SK-N-SH (cell line): ENCODE measurements around the gene HAND1. TPM values are rescaled to one million over a fixed set of nuclear protein-coding genes. Genes with fewer than 3 reads are reported as not detected.

ENCODE experiments used
- CTCF ChIA-PET: fragments of 300-600, 350-600 bp; formaldehyde crosslinking; extraction: SDS; loops from one replicate; lab custom pipeline; 2021; lab: Yijun Ruan, JAX
- POLR2A ChIA-PET: fragments of 350-600 bp; sonication (Branson Sonifier 250); formaldehyde crosslinking; extraction: SDS; loops from one replicate; lab custom pipeline; 2020; ENCODE audit warnings: antibody characterized with exemption, inconsistent platforms; lab: Yijun Ruan, JAX
- DNase-seq: peaks from one replicate; pipeline ENCODE4 v3.0.0; 2012
- H2AFZ ChIP-seq: fragments of 200-600 bp; sonication (generic); 2 replicates; pipeline ENCODE4 v1.8.1; 2016; ENCODE audit warnings: antibody characterized with exemption, mild to moderate bottlenecking, low read depth
- H3F3A ChIP-seq: fragments of 200-600 bp; sonication (generic); replicated peaks from 2 replicates; pipeline ENCODE3; 2016; ENCODE audit warnings: antibody characterized with exemption, mild to moderate bottlenecking; ENCODE audit not compliant: insufficient read depth
- H3K27ac ChIP-seq, 2 experiments: fragments of 200-500 bp in 1 of 2; fragments of 200-600 bp in 1 of 2; sonication (Bioruptor generic) in 1 of 2; sonication (generic), shearing (Covaris generic) in 1 of 2; 2 replicates each; pipeline versions ENCODE4 v1.5.1 to v1.6.1; 2014 to 2016; ENCODE audit warnings: low read depth in 2 of 2, inconsistent platforms in 1 of 2, low read length in 1 of 2, mild to moderate bottlenecking in 1 of 2, mixed read lengths in 1 of 2
- H3K27me3 ChIP-seq: fragments of 200-600 bp; sonication (generic), shearing (Covaris generic); 2 replicates; pipeline ENCODE4 v1.6.1; 2016; ENCODE audit warnings: mixed run types; ENCODE audit not compliant: insufficient read depth
- H3K36me3 ChIP-seq, 2 experiments: fragments of 200-500 bp in 1 of 2; fragments of 200-600 bp in 1 of 2; sonication (Bioruptor generic) in 1 of 2; sonication (generic) in 1 of 2; replicated peaks in 1 of 2; 2 replicates each; pipeline versions ENCODE3 to v1.5.1; 2014 to 2016; ENCODE audit warnings: low read length in 1 of 2, mild to moderate bottlenecking in 1 of 2; ENCODE audit not compliant: insufficient read depth in 2 of 2, control insufficient read depth in 1 of 2
- H3K4me1 ChIP-seq, 2 experiments: fragments of 200-500 bp in 1 of 2; fragments of 200-600 bp in 1 of 2; sonication (Bioruptor generic) in 1 of 2; sonication (generic), shearing (Covaris generic) in 1 of 2; 2 replicates each; pipeline versions ENCODE4 v1.5.1 to v1.6.1; 2014 to 2016; ENCODE audit warnings: low read depth in 1 of 2, low read length in 1 of 2, mixed run types in 1 of 2; ENCODE audit not compliant: insufficient read depth in 2 of 2, control insufficient read depth in 1 of 2
- H3K4me2 ChIP-seq: fragments of 200-600 bp; sonication (generic), shearing (Covaris generic); 2 replicates; pipeline ENCODE4 v1.6.1; 2017; ENCODE audit warnings: mixed run types
- H3K4me3 ChIP-seq, 2 experiments: fragments of 200-500 bp in 1 of 2; fragments of 200-600 bp in 1 of 2; sonication (Bioruptor generic) in 1 of 2; sonication (generic), shearing (Covaris generic) in 1 of 2; 2 replicates each; pipeline versions ENCODE4 v1.5.1 to v1.8.1; 2014 to 2016; ENCODE audit warnings: low read depth in 2 of 2, inconsistent platforms in 1 of 2, low read length in 1 of 2, mild to moderate bottlenecking in 1 of 2, mixed read lengths in 1 of 2, moderate library complexity in 1 of 2
- H3K79me2 ChIP-seq: fragments of 200-600 bp; sonication (generic); 2 replicates; pipeline ENCODE4 v1.8.1; 2017; ENCODE audit warnings: mild to moderate bottlenecking; ENCODE audit not compliant: insufficient read depth
- H3K9ac ChIP-seq: fragments of 200-600 bp; sonication (generic); 2 replicates; pipeline ENCODE4 v1.6.1; 2017; ENCODE audit warnings: mixed run types
- H3K9me2 ChIP-seq: fragments of 200-600 bp; sonication (generic); 2 replicates; pipeline ENCODE4 v1.6.1; 2017; ENCODE audit warnings: mixed run types
- H3K9me3 ChIP-seq: fragments of 200-600 bp; sonication (generic); 2 replicates; pipeline ENCODE4 v1.6.1; 2017; ENCODE audit warnings: mixed run types, mild to moderate bottlenecking, moderate library complexity
- H4K20me1 ChIP-seq: fragments of 200-600 bp; sonication (generic); 2 replicates; pipeline ENCODE4 v1.6.1; 2017; ENCODE audit warnings: mild to moderate bottlenecking, mixed run types; ENCODE audit not compliant: insufficient read depth
- CTCF ChIP-seq: fragments of 200-600 bp; sonication (generic); IDR thresholded peaks from 2 replicates; pipeline ENCODE4 v1.6.1; 2017; ENCODE audit warnings: antibody characterized with exemption, mild to moderate bottlenecking, moderate library complexity
- ELF1 ChIP-seq: IDR thresholded peaks from 2 replicates; pipeline ENCODE4 v1.4.0; 2012
- EP300 ChIP-seq, 2 experiments: IDR thresholded peaks; 2 replicates each; pipeline versions ENCODE4 v1.4.0 to v1.6.1; 2012; ENCODE audit warnings: borderline replicate concordance in 1 of 2, low read depth in 1 of 2, low read length in 1 of 2
- FOSL2 ChIP-seq: IDR thresholded peaks from 2 replicates; pipeline ENCODE4 v1.4.0; 2012; ENCODE audit warnings: low read depth, mild to moderate bottlenecking, moderate library complexity, borderline replicate concordance
- FOXJ3 ChIP-seq: sonication (generic); formaldehyde crosslinking; IDR thresholded peaks from 2 replicates; pipeline ENCODE4 v1.5.1; 2020; ENCODE audit warnings: mild to moderate bottlenecking, missing genetic modification reagents
- GABPA ChIP-seq: IDR thresholded peaks from 2 replicates; pipeline ENCODE4 v1.4.0; 2012; ENCODE audit warnings: low read depth, mild to moderate bottlenecking
- MEF2A ChIP-seq: IDR thresholded peaks from 2 replicates; pipeline ENCODE4 v1.4.0; 2012; ENCODE audit warnings: low read depth, borderline replicate concordance
- MXI1 ChIP-seq: IDR thresholded peaks from 2 replicates; pipeline ENCODE4 v1.6.1; 2012; ENCODE audit warnings: mild to moderate bottlenecking, low read depth, low read length, improper control_type of control experiment
- NFIC ChIP-seq: IDR thresholded peaks from 2 replicates; pipeline ENCODE4 v1.4.0; 2012; ENCODE audit warnings: borderline replicate concordance
- RAD21 ChIP-seq: IDR thresholded peaks from 2 replicates; pipeline ENCODE4 v1.6.1; 2012; ENCODE audit warnings: mild to moderate bottlenecking, low read length
- RCOR1 ChIP-seq: fragments of 150-350 bp; IDR thresholded peaks from 2 replicates; pipeline ENCODE4 v1.6.1; 2017; ENCODE audit warnings: antibody characterized with exemption, low read length
- RFX5 ChIP-seq: IDR thresholded peaks from 2 replicates; pipeline ENCODE4 v1.6.1; 2012; ENCODE audit warnings: mild to moderate bottlenecking, improper control_type of control experiment, low read length
- RXRA ChIP-seq: IDR thresholded peaks from 2 replicates; pipeline ENCODE4 v1.4.0; 2012; ENCODE audit warnings: low read depth, mild to moderate bottlenecking, borderline replicate concordance
- TAF1 ChIP-seq: IDR thresholded peaks from 2 replicates; pipeline ENCODE4 v1.6.1; 2012; ENCODE audit warnings: low read depth, mild to moderate bottlenecking, low read length, moderate library complexity, borderline replicate concordance
- TEAD4 ChIP-seq: IDR thresholded peaks from 2 replicates; pipeline ENCODE4 v1.4.0; 2012; ENCODE audit warnings: mild to moderate bottlenecking, borderline replicate concordance; ENCODE audit not compliant: insufficient read depth
- USF1 ChIP-seq: IDR thresholded peaks from 2 replicates; pipeline ENCODE4 v1.4.0; 2012; ENCODE audit warnings: low read depth, borderline replicate concordance
- YY1 ChIP-seq: IDR thresholded peaks from 2 replicates; pipeline ENCODE4 v1.4.0; 2012; ENCODE audit warnings: low read depth, mild to moderate bottlenecking
- WGBS: methylation state at CpG from one replicate; pipeline ENCODE4 v1.1.6; 2017; ENCODE audit warnings: low lambda C conversion rate; 5-methylcytosine and 5-hydroxymethylcytosine counted together
- polyA plus RNA-seq, 3 experiments: library from polyadenylated mRNA; depleted of rRNA; stranded (reverse); fragments of >200 nt; gene quantifications; 2 replicates each; pipeline ENCODE4 v1.2.3, GENCODE V29; 2012
- TF ChIP-seq, protein P1 (sequence below): fragments of 150-350 bp; IDR thresholded peaks from 2 replicates; pipeline ENCODE4 v1.6.1; 2016; ENCODE audit warnings: mild to moderate bottlenecking, low read depth, low read length

HAND1 gene
- polyA plus RNA-seq, 1 of the 3 experiments (the other 2 are of a cell fraction) = 1.1 TPM

DNA sequence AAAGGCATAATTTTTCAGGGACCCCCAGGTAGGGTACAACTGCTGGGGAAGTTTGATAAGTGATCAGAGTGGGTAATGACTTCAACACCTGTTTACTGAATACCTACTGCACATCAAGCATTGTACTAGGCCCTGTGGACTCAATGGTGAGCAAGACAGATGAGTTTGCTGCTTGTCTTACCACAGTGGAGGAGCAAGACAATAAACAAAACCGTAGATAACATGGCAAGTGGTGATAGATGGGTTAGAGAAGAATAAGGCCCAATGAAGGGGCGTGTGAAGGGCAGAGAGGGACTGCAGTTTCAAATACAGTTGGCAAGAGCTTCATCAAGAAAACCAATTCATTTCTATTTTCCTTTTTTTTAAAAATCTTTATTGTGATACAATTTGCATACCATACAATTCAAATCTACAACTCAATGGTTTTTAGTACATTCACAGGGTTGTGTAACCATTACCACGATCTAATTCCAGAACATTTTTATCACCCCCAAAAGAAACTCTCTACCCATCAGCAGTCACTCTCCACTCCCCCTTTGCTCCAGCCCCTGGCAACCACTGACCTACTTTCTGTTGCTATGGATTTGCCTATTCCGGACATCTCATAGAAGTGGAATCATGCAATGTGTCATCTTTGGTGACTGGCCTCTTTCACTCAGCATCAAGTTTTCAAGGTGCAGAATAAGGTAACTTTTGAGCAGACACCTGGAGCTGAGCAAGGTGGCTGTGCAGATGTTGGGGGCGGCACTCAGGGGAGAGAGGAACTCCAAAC is 31.9 kb upstream of the HAND1 start:
- peaks cover 0 to 31% of the 10 kb centered on the region in 2 experiments; a peak in 2 of 4 replicates for H3K4me1 ChIP-seq
- no peaks in the 10 kb centered on the region for H4K20me1 ChIP-seq
- H3K9ac ChIP-seq = no peak overlapping the region
- H3K36me3 ChIP-seq = no peaks in the 10 kb centered on the region
- POLR2A ChIA-PET = interaction anchor here (1.4 kb wide), 1 partner anchor 32 kb away, joined by 9 read pairs; the partner anchor contains the start of gene HAND1
- H3K4me2 ChIP-seq = no peak overlapping the region
- DNase-seq = no peak
- WGBS = 29% methylated on average over 5 of the region's 5 CpGs
- no peak overlapping the region for H2AFZ ChIP-seq
- TF ChIP-seq RFX5 (peak; percentile 54; the same call in 1 of the 2 replicates), MXI1 (no peak)
- CTCF ChIA-PET = interaction anchor here (1.1 to 13.0 kb wide), 4 partner anchors 11 to 100 kb away, joined by 3 to 112 read pairs (median 4); no protein-coding TSS in a partner anchor
- no peaks in the 10 kb centered on the region for H3F3A ChIP-seq
- no peaks in the 10 kb centered on the region for H3K9me2 ChIP-seq
- no peak overlapping the region for H3K4me3 ChIP-seq
- H3K27ac ChIP-seq = peak overlapping the region in 1 of 2 experiments; percentile 23; a peak in 1 of 4 replicates
- no peaks in the 10 kb centered on the region for H3K9me3 ChIP-seq
- H3K79me2 ChIP-seq = no peaks in the 10 kb centered on the region
- no peaks in the 10 kb centered on the region; the same call in 1 of the 2 replicates for H3K27me3 ChIP-seq

GRCh38 chr5:154508114-154508513 is 30.1 kb upstream of the HAND1 start:
- H3K9me3 ChIP-seq = no peaks in the 10 kb centered on the region
- CTCF ChIA-PET = interaction anchor here (4.6 to 13.0 kb wide), 2 partner anchors 13 to 102 kb away, joined by 13 to 112 read pairs; no protein-coding TSS in a partner anchor
- no peak overlapping the region for H2AFZ ChIP-seq
- H3K4me3 ChIP-seq = no peak overlapping the region
- WGBS = 45% methylated on average over 2 of the region's 2 CpGs
- H3F3A ChIP-seq = no peaks in the 10 kb centered on the region
- H3K27ac ChIP-seq = no peak overlapping the region
- no peak overlapping the region for H3K4me2 ChIP-seq
- no peaks in the 10 kb centered on the region; the same call in 1 of the 2 replicates for H3K27me3 ChIP-seq
- H3K79me2 ChIP-seq = no peaks in the 10 kb centered on the region
- H3K9ac ChIP-seq = no peak overlapping the region
- POLR2A ChIA-PET = no interaction called here
- no peak for DNase-seq
- no peaks in the 10 kb centered on the region for H4K20me1 ChIP-seq
- H3K4me1 ChIP-seq = peaks cover 0 to 26% of the 10 kb centered on the region in 2 experiments; a peak in 2 of 4 replicates
- no peaks in the 10 kb centered on the region for H3K36me3 ChIP-seq
- H3K9me2 ChIP-seq = no peaks in the 10 kb centered on the region
- TF ChIP-seq FOXJ3 (CRISPR knock-in tag) (no peak), FOSL2 (no peak), MEF2A (no peak), TAF1 (no peak), YY1 (no peak), GABPA (no peak), MXI1 (no peak)
- TF ChIP-seq, all 33 proteins: peak for 0

DNA sequence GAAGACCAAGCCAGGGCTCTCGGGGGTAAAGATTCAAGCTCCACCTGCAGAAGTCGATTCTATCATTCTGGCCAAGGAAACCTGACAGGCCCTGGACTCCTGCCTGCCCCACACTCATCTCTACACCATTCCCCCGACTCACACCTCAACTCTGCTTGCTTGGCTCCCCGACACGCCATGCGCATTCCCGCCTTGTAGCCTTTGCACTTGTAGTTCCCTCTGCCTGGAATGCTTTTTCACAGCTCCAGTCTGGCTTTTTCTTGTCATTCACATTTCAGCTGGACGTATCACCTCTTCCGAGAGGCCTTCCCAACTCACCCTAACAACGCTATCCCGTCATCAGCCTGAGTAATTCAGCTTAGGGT is 28.7 kb upstream of the HAND1 start:
- Histone ChIP-seq H3K9me2 (no peaks in the 10 kb centered on the region), H3K79me2 (no peaks in the 10 kb centered on the region), H3K4me2 (no peak overlapping the region), H3K4me1 (peaks cover 0 to 29% of the 10 kb centered on the region in 2 experiments; a peak in 2 of 4 replicates), H3K27ac (no peak overlapping the region; a peak in 1 of 4 replicates), H4K20me1 (no peaks in the 10 kb centered on the region), H3K9ac (no peak overlapping the region), H3K9me3 (no peaks in the 10 kb centered on the region), H3K27me3 (no peaks in the 10 kb centered on the region; the same call in none of the 2 replicates), H3F3A (no peaks in the 10 kb centered on the region), H3K4me3 (no peak overlapping the region), H2AFZ (no peak overlapping the region), H3K36me3 (no peaks in the 10 kb centered on the region)
- ChIA-PET POLR2A (interaction anchor here (0.9 to 2.8 kb wide), 4 partner anchors 10 to 29 kb away, joined by 3 to 24 read pairs (median 8); partner anchors contain the start of gene HAND1), CTCF (interaction anchor here (0.9 to 13.0 kb wide), 8 partner anchors 14 to 104 kb away, joined by 3 to 112 read pairs (median 6); partner anchors contain the start of gene HAND1)
- DNase-seq = no peak
- 75% methylated on average over 11 of the region's 11 CpGs for WGBS
- TF ChIP-seq FOXJ3 (CRISPR knock-in tag) (no peak), RCOR1 (no peak), CTCF (no peak), EP300 (IDR thresholded peaks at IDR 0.05; ENCODE audit: borderline replicate concordance in 1 of 2, low read depth in 1 of 2, low read length in 1 of 2) (no peak), TEAD4 (no peak), USF1 (no peak), RXRA (no peak), NFIC (no peak), RAD21 (no peak), ELF1 (no peak)
- TF ChIP-seq, protein P1, sequence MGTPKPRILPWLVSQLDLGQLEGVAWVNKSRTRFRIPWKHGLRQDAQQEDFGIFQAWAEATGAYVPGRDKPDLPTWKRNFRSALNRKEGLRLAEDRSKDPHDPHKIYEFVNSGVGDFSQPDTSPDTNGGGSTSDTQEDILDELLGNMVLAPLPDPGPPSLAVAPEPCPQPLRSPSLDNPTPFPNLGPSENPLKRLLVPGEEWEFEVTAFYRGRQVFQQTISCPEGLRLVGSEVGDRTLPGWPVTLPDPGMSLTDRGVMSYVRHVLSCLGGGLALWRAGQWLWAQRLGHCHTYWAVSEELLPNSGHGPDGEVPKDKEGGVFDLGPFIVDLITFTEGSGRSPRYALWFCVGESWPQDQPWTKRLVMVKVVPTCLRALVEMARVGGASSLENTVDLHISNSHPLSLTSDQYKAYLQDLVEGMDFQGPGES = no peak
